H9 (cell line): ENCODE measurements around the gene IER3. TPM values are rescaled to one million over a fixed set of nuclear protein-coding genes. Genes with fewer than 3 reads are reported as not detected.
"Not testable (repeated sequence)": the region's sequence is repeated elsewhere in the genome, so short reads cannot be mapped to it uniquely, and the experiment has no call there.

Source experiments
- DNase-seq: peaks from one replicate; pipeline ENCODE4 v3.0.0-alpha.2; 2017
- H2AFZ ChIP-seq: one replicate; pipeline ENCODE4 v1.6.1; 2013; ENCODE audit warnings: mild to moderate bottlenecking, low read length, control low read depth, moderate library complexity
- H2AK5ac ChIP-seq: 2 replicates; pipeline ENCODE4 v1.6.1; 2013; ENCODE audit warnings: low read length, control low read depth, mixed read lengths; ENCODE audit not compliant: insufficient read length
- H2BK120ac ChIP-seq: one replicate; pipeline ENCODE4 v1.6.1; 2013; ENCODE audit warnings: low read depth, mild to moderate bottlenecking, low read length, control low read depth, inconsistent platforms; ENCODE audit not compliant: poor library complexity, severe bottlenecking
- H2BK12ac ChIP-seq: 2 replicates; pipeline ENCODE4 v1.6.1; 2013; ENCODE audit warnings: low read length, control low read depth, mixed read lengths, low read depth; ENCODE audit not compliant: insufficient read length
- H2BK15ac ChIP-seq: 2 replicates; pipeline ENCODE4 v1.6.1; 2013; ENCODE audit warnings: low read depth, low read length, control low read depth
- H2BK20ac ChIP-seq: one replicate; pipeline ENCODE4 v1.6.1; 2013; ENCODE audit warnings: low read depth, mild to moderate bottlenecking, low read length, control low read depth, inconsistent platforms; ENCODE audit not compliant: poor library complexity, severe bottlenecking
- H2BK5ac ChIP-seq: 2 replicates; pipeline ENCODE4 v1.6.1; 2013; ENCODE audit warnings: low read length, control low read depth, mixed read lengths; ENCODE audit not compliant: insufficient read length
- H3K14ac ChIP-seq: 2 replicates; pipeline ENCODE4 v1.6.1; 2013; ENCODE audit warnings: low read length, control low read depth; ENCODE audit not compliant: insufficient read depth
- H3K18ac ChIP-seq: 2 replicates; pipeline ENCODE4 v1.6.1; 2013; ENCODE audit warnings: low read depth, mild to moderate bottlenecking, mixed read lengths, low read length, control low read depth; ENCODE audit not compliant: insufficient read length
- H3K23ac ChIP-seq: 2 replicates; pipeline ENCODE4 v1.6.1; 2013; ENCODE audit warnings: low read length, control low read depth, mixed read lengths, low read depth; ENCODE audit not compliant: insufficient read length
- H3K23me2 ChIP-seq: 2 replicates; pipeline ENCODE4 v1.6.1; 2013; ENCODE audit warnings: low read depth, mild to moderate bottlenecking, mixed read lengths, low read length, control low read depth; ENCODE audit not compliant: insufficient read length, poor library complexity, severe bottlenecking
- H3K27ac ChIP-seq: 2 replicates; pipeline ENCODE4 v1.5.1; 2013; ENCODE audit warnings: low read length, control low read depth, mixed read lengths, low read depth; ENCODE audit not compliant: insufficient read length
- H3K27me3 ChIP-seq: 2 replicates; pipeline ENCODE4 v1.6.1; 2013; ENCODE audit warnings: low read length, control low read depth, inconsistent platforms; ENCODE audit not compliant: insufficient read depth
- H3K4ac ChIP-seq: 2 replicates; pipeline ENCODE4 v1.6.1; 2013; ENCODE audit warnings: low read depth, mild to moderate bottlenecking, control low read depth, inconsistent platforms, low read length, moderate library complexity
- H3K4me1 ChIP-seq: 2 replicates; pipeline ENCODE4 v1.6.1; 2013; ENCODE audit warnings: low read length, control low read depth, inconsistent platforms; ENCODE audit not compliant: insufficient read depth
- H3K4me2 ChIP-seq: 2 replicates; pipeline ENCODE4 v1.6.1; 2013; ENCODE audit warnings: low read length, control low read depth, mixed read lengths; ENCODE audit not compliant: insufficient read length, insufficient read depth
- H3K56ac ChIP-seq: 2 replicates; pipeline ENCODE4 v1.6.1; 2013; ENCODE audit warnings: low read depth, mild to moderate bottlenecking, mixed read lengths, low read length, control low read depth; ENCODE audit not compliant: insufficient read length
- H3K79me1 ChIP-seq: 2 replicates; pipeline ENCODE4 v1.6.1; 2013; ENCODE audit warnings: low read depth, mild to moderate bottlenecking, moderate library complexity, low read length, control low read depth, inconsistent platforms; ENCODE audit not compliant: insufficient read depth, poor library complexity, severe bottlenecking
- H3K79me2 ChIP-seq: 2 replicates; pipeline ENCODE4 v1.6.1; 2013; ENCODE audit warnings: low read length, control low read depth, inconsistent platforms; ENCODE audit not compliant: insufficient read depth
- H3K9ac ChIP-seq: 2 replicates; pipeline ENCODE4 v1.6.1; 2013; ENCODE audit warnings: low read length, control low read depth, mixed read lengths; ENCODE audit not compliant: insufficient read length; ENCODE audit errors: extremely low read depth
- H3K9me3 ChIP-seq: one replicate; pipeline ENCODE4 v1.6.1; 2013; ENCODE audit warnings: low read depth, low read length, inconsistent platforms; ENCODE audit not compliant: control insufficient read depth
- H3T11ph ChIP-seq: one replicate; pipeline ENCODE4 v1.6.1; 2013; ENCODE audit warnings: mild to moderate bottlenecking, low read length, control low read depth, inconsistent platforms
- H4K20me1 ChIP-seq: one replicate; pipeline ENCODE4 v1.6.1; 2013; ENCODE audit not compliant: control insufficient read depth, insufficient read length, insufficient read depth
- H4K5ac ChIP-seq: 2 replicates; pipeline ENCODE4 v1.6.1; 2013; ENCODE audit warnings: low read depth, mild to moderate bottlenecking, mixed read lengths, low read length, control low read depth; ENCODE audit not compliant: insufficient read length
- H4K8ac ChIP-seq: replicated peaks from 2 replicates; pipeline ENCODE4 v1.6.1; 2013; ENCODE audit warnings: low read length, control low read depth, mixed read lengths, low read depth; ENCODE audit not compliant: insufficient read length
- H4K91ac ChIP-seq: 2 replicates; pipeline ENCODE4 v1.6.1; 2013; ENCODE audit warnings: low read depth, mild to moderate bottlenecking, moderate library complexity, mixed read lengths, low read length, control low read depth; ENCODE audit not compliant: insufficient read length
- H3K27ac Mint-ChIP-seq, 3 experiments: 2 replicates in 2 of 3; 3 replicates in 1 of 3; pipeline ENCODE4 v1.8.0; 2020 to 2021; ENCODE audit warnings: mixed read lengths in 3 of 3, mild to moderate bottlenecking in 1 of 3, moderate library complexity in 1 of 3
- H3K27me3 Mint-ChIP-seq: 2 replicates; pipeline ENCODE4 v1.8.0; 2021; ENCODE audit warnings: low read depth, mild to moderate bottlenecking, moderate library complexity, mixed read lengths
- H3K36me3 Mint-ChIP-seq, 3 experiments: 2 replicates in 2 of 3; 3 replicates in 1 of 3; pipeline ENCODE4 v1.8.0; 2020 to 2021; ENCODE audit warnings: low read depth in 3 of 3, mixed read lengths in 3 of 3; ENCODE audit not compliant: insufficient read depth in 1 of 3
- H3K4me1 Mint-ChIP-seq, 2 experiments: 2 replicates each; pipeline ENCODE4 v1.8.0; 2020; ENCODE audit warnings: mixed read lengths in 2 of 2
- H3K4me3 Mint-ChIP-seq, 2 experiments: 2 replicates in 1 of 2; 3 replicates in 1 of 2; pipeline ENCODE4 v1.8.0; 2020 to 2021; ENCODE audit warnings: mild to moderate bottlenecking in 2 of 2, mixed read lengths in 2 of 2, moderate library complexity in 1 of 2
- H3K9me3 Mint-ChIP-seq, 2 experiments: 2 replicates in 1 of 2; 3 replicates in 1 of 2; pipeline ENCODE4 v1.8.0; 2020; ENCODE audit warnings: mild to moderate bottlenecking in 2 of 2, mixed read lengths in 2 of 2, moderate library complexity in 1 of 2
- WGBS: extraction: QIAGEN DNeasy Blood & Tissue Kit; methylation state at CpG from one replicate; pipeline ENCODE4 v1.1.7; 2013; ENCODE audit warnings: missing lambda C conversion rate, low lambda C conversion rate, mixed read lengths; ENCODE audit not compliant: insufficient read length; ENCODE audit errors: extremely low coverage; 5-methylcytosine and 5-hydroxymethylcytosine counted together
- total RNA-seq: library from RNA; stranded (reverse); gene quantifications from 2 replicates; pipeline ENCODE4 v1.2.1, GENCODE V29; 2021
- TF ChIP-seq, protein P1 (sequence below): fragments of 200-600 bp; sonication (generic); conservative IDR thresholded peaks from 3 replicates; pipeline ENCODE4 v1.8.0; 2021; ENCODE audit warnings: antibody characterized with exemption, mild to moderate bottlenecking

The IER3 gene
- total RNA-seq, 1 experiment from 2014 or later = 43.5 TPM

- no peak overlapping the region for H3K23ac ChIP-seq
- H3K18ac ChIP-seq = no peak overlapping the region
- H3K27ac ChIP-seq = no peak overlapping the region
- no peak overlapping the region for H2AK5ac ChIP-seq
- no peak overlapping the region for H2BK120ac ChIP-seq
- H3K36me3 Mint-ChIP-seq = no peaks in the 10 kb centered on the region; a peak in 1 of 7 replicates
- TF ChIP-seq, protein P1, sequence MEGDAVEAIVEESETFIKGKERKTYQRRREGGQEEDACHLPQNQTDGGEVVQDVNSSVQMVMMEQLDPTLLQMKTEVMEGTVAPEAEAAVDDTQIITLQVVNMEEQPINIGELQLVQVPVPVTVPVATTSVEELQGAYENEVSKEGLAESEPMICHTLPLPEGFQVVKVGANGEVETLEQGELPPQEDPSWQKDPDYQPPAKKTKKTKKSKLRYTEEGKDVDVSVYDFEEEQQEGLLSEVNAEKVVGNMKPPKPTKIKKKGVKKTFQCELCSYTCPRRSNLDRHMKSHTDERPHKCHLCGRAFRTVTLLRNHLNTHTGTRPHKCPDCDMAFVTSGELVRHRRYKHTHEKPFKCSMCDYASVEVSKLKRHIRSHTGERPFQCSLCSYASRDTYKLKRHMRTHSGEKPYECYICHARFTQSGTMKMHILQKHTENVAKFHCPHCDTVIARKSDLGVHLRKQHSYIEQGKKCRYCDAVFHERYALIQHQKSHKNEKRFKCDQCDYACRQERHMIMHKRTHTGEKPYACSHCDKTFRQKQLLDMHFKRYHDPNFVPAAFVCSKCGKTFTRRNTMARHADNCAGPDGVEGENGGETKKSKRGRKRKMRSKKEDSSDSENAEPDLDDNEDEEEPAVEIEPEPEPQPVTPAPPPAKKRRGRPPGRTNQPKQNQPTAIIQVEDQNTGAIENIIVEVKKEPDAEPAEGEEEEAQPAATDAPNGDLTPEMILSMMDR = no peak
- no peak overlapping the region for H4K5ac ChIP-seq
- H3K27ac Mint-ChIP-seq = no peak overlapping the region; a peak in 1 of 7 replicates
- H2BK12ac ChIP-seq = no peak overlapping the region
- H2BK20ac ChIP-seq = no peak overlapping the region
- H3K9me3 Mint-ChIP-seq = no peaks in the 10 kb centered on the region
- H2BK5ac ChIP-seq = no peak overlapping the region
- no peaks in the 10 kb centered on the region for H4K20me1 ChIP-seq
- no peak overlapping the region for H2BK15ac ChIP-seq
- H3K4me2 ChIP-seq = no peak overlapping the region
- H3K4me1 Mint-ChIP-seq = peaks cover 16 to 31% of the 10 kb centered on the region in 2 experiments
- H3T11ph ChIP-seq = no peak overlapping the region
- no peaks in the 10 kb centered on the region for H3K79me2 ChIP-seq
- no peaks in the 10 kb centered on the region for H3K9me3 ChIP-seq
- no peaks in the 10 kb centered on the region for H3K27me3 Mint-ChIP-seq
- H2AFZ ChIP-seq = no peak overlapping the region
- H3K4ac ChIP-seq = no peak overlapping the region
- H4K8ac ChIP-seq = no peak overlapping the region
- no peak overlapping the region for H3K14ac ChIP-seq
- H3K4me3 Mint-ChIP-seq = no peak overlapping the region
- no peaks in the 10 kb centered on the region for H3K23me2 ChIP-seq
- H3K9ac ChIP-seq = no peak overlapping the region
- no peak overlapping the region for H3K56ac ChIP-seq
- no peak for DNase-seq
- peaks cover 2% of the 10 kb centered on the region; the same call in 1 of the 2 replicates for H3K4me1 ChIP-seq
- H3K79me1 ChIP-seq = no peaks in the 10 kb centered on the region
- H4K91ac ChIP-seq = no peak overlapping the region
- H3K27me3 ChIP-seq = no peaks in the 10 kb centered on the region
- WGBS = no CpG with 5 or more reads among the region's 1 CpG
These were observed 13.0 kb upstream of the IER3 start for GRCh38 chr6:30757261-30757904.

DNA sequence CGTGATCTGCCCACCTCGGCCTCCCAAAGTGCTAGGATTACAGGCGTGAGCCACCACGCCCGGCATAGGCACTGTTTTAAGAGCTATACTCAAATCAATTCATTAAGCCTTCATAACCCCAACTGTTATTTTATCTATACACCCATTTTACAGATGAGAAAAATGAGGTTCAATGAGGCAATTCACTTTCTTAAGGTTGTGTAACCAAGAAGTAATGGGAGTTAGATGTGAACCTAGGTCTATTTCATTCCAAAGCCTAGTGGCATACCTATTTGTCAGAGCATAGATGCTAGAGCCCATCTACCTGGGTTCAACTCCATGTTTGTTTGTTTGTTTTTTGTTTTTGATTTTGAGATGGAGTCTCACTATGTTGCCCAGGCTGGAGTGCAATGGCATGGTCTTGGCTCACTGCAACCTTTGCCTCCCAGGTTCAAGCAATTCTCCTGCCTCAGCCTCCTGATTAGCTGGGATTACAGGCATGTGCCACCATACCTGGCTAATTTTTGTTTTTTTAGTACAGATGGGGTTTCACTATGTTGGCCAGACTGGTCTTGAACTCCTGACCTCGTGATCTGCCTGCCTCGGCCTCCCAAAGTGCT lies 12.2 kb upstream of the IER3 start:
- H4K91ac ChIP-seq, H3K9ac ChIP-seq, H3K79me2 ChIP-seq, H3K18ac ChIP-seq, H4K8ac ChIP-seq, H2BK20ac ChIP-seq, H3K27me3 ChIP-seq, H2BK5ac ChIP-seq, H3K4me3 Mint-ChIP-seq, H3K14ac ChIP-seq, H2BK120ac ChIP-seq, H3K9me3 Mint-ChIP-seq, H3K23ac ChIP-seq, H3T11ph ChIP-seq, DNase-seq, H2BK15ac ChIP-seq, H4K5ac ChIP-seq, H3K36me3 Mint-ChIP-seq, H3K4me2 ChIP-seq, H3K4ac ChIP-seq, H2AFZ ChIP-seq, H3K23me2 ChIP-seq, H3K56ac ChIP-seq, H2AK5ac ChIP-seq, H3K27ac ChIP-seq, H4K20me1 ChIP-seq, H3K79me1 ChIP-seq, H3K9me3 ChIP-seq, H3K4me1 ChIP-seq, H3K27me3 Mint-ChIP-seq, H2BK12ac ChIP-seq: not testable (repeated sequence)
- WGBS = no CpG with 5 or more reads among the region's 7 CpGs
- Mint-ChIP-seq H3K27ac (peak overlapping the region in 1 of 3 experiments; percentile 70; a peak in 1 of 7 replicates), H3K4me1 (peaks cover 15 to 33% of the 10 kb centered on the region in 2 experiments)
